ENCODE data around the gene MAG.

Gene MAG

DNA sequence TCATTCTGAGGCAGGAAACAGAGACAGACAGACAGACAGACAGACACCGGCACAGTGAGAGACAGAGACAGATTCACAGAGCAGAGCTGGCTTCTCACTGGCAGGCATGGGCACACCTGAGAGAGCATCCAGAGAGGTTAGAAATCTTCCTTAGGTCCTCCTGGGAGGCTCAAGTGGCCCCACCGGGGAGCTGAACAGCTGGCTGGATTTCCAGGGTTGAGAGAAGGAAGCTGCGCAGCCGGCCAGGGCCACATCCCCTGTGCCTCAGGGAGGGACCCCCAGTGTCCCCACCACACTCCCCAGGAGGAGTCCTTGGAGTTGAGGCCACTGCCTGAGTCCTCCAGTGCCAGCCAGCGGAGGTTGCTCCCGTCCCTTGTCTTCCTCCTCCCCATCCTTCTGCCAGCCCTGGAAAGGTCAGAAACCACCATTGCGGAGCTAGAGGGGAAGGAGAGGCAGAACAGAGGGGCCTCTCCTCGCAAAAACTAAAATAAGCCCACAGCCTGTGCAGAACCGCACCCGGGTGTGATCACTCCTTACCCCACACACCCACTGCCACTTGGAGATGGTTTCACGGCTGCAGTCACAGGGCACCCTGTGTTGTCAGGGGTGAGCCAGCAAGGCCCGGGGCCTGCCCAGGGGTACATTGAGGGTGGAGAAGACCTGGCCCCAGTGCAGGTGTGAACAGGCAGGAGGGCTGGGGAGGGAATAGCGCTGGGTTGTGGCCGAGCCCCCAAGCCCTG lies 70.5 kb downstream of the MAG start:
- no peak for DNase-seq (ENCODE audit: low spot score)

DNA sequence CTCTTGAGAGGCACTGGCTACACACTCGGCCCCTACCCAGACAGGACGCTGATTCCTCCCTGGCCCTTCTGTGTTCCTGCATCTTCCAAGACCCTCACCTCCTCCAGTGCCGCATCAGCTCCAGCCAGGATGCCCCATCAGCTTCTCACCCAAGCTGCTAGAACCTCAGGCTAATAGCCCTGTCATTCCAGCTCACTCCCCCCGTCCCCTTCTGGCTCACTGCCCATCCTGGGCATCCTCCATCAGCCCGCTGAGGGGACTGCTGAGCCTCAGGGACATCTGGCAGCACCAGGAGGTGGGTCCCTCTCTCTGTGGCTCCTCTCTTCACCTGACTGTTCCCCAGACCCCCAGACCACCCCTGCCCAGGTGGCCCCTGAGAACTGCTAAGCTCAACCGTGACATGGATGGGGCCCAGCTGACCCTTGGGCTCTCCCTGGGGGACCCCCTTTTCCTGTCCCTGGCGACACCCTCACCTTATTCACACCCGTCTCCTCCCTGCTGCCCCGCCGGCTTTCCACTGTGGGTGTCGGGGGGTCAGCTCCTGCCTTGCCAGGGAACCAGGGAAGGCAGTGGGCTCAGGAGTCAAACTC lies 71.1 kb downstream of the MAG start:
- no peak for DNase-seq (ENCODE audit: low spot score)

Data from NAMALWA (cell line).